ENCODE results near the gene OVCA2. TPM values are rescaled to one million over a fixed set of nuclear protein-coding genes. Genes with fewer than 3 reads are reported as not detected.
A peak's percentile ranks its signal among the peaks of the same experiment; 100 is the strongest.

Gene OVCA2
- total RNA-seq, 4 donors from 2014 or later: 7.9 to 27.4 (median 19.8) TPM

GRCh38 chr17:2090804-2091534 lies 49.1 kb downstream of the OVCA2 start:
- no peak for TF ChIP-seq POLR2A (IDR thresholded peaks at IDR 0.05)
- TF ChIP-seq, protein P1, sequence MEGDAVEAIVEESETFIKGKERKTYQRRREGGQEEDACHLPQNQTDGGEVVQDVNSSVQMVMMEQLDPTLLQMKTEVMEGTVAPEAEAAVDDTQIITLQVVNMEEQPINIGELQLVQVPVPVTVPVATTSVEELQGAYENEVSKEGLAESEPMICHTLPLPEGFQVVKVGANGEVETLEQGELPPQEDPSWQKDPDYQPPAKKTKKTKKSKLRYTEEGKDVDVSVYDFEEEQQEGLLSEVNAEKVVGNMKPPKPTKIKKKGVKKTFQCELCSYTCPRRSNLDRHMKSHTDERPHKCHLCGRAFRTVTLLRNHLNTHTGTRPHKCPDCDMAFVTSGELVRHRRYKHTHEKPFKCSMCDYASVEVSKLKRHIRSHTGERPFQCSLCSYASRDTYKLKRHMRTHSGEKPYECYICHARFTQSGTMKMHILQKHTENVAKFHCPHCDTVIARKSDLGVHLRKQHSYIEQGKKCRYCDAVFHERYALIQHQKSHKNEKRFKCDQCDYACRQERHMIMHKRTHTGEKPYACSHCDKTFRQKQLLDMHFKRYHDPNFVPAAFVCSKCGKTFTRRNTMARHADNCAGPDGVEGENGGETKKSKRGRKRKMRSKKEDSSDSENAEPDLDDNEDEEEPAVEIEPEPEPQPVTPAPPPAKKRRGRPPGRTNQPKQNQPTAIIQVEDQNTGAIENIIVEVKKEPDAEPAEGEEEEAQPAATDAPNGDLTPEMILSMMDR (IDR thresholded peaks at IDR 0.05): peak; percentile 20 to 65 (median 41)
- H3K4me1 ChIP-seq: peaks cover 15 to 23% of the 10 kb centered on the region in 2 donors
- H3K27ac ChIP-seq: peak overlapping the region; percentile 85 to 89
- no peaks in the 10 kb centered on the region for H3K36me3 ChIP-seq
- H3K4me3 ChIP-seq: no peak overlapping the region
- H3K9me3 ChIP-seq: no peaks in the 10 kb centered on the region
- DNase-seq: peak; percentile 78 to 89
- intact Hi-C loops (cut with DNase I; ENCODE audit: low total_unique reads): no loop called here
- no peaks in the 10 kb centered on the region for H3K27me3 ChIP-seq

GRCh38 chr17:2092253-2092652 lies 50.4 kb downstream of the OVCA2 start:
- H3K4me1 ChIP-seq: peaks cover 15 to 20% of the 10 kb centered on the region in 2 donors
- DNase-seq: peak in 1 of 2 donors; percentile 29
- intact Hi-C loops (cut with DNase I; ENCODE audit: low total_unique reads): no loop called here
- no peaks in the 10 kb centered on the region for H3K9me3 ChIP-seq
- no peak for TF ChIP-seq POLR2A (IDR thresholded peaks at IDR 0.05)
- TF ChIP-seq, protein P1 (IDR thresholded peaks at IDR 0.05): no peak
- H3K36me3 ChIP-seq: no peaks in the 10 kb centered on the region
- H3K27me3 ChIP-seq: no peaks in the 10 kb centered on the region
- no peak overlapping the region for H3K4me3 ChIP-seq
- peak overlapping the region; percentile 85 to 89 for H3K27ac ChIP-seq

MicroRNA genes within 50 kb of the gene (microRNA counts, 767-probe panel; counts per million panel counts)
- microRNA hsa-miR-132-3p: 6,042 to 7,183 counts per million in 2 donors
- microRNA hsa-miR-212-3p: 0 counts per million in 2 donors

Small RNA genes lying within 50 kb of the gene (microRNA-seq; reads per million reads assigned to microRNA genes)
- gene MIR132 (ENCODE audit: borderline microRNAs expressed, borderline replicate concordance) (1,016 reads per million, percentile 81 among the genes with 10 or more reads in this experiment), gene MIR212 (ENCODE audit: borderline microRNAs expressed, borderline replicate concordance) (12.3 reads per million, percentile 24 among the genes with 10 or more reads in this experiment)

Small RNA genes lying within 50 kb of the gene (small RNA-seq; reads per million reads assigned to genes)
- gene AC090617.9: not detected
- gene MIR132: 3.6 reads per million, percentile 84 among the genes with 10 or more reads in this experiment
- 0.67 reads per million, percentile 21 among the genes with 10 or more reads in this experiment for gene MIR212
- gene OVCA2: not detected

Other genes with a start within 250 kb of the OVCA2 start
- 100 to 1,000 TPM in 1 of 4 donors, 10 to 100 TPM in 3; 19.1 to 101 (median 30.5) TPM for gene SMYD4, start 212.1 kb upstream of the OVCA2 start, total RNA-seq
- 100 to 1,000 TPM in 1 of 4 donors, 10 to 100 TPM in 3; 15.9 to 108 (median 41.5) TPM for gene RPA1, start 212.0 kb upstream of the OVCA2 start, total RNA-seq
- 1 to 10 TPM in 3 of 4 donors, not detected in 1; 1.4 to 4.9 (median 1.9) TPM for gene RTN4RL1, start 16.7 kb upstream of the OVCA2 start, total RNA-seq
- gene DPH1, start 11.9 kb upstream of the OVCA2 start, total RNA-seq: 100 to 1,000 TPM in 1 of 4 donors, 10 to 100 TPM in 3; 26.8 to 121 (median 49.1) TPM
- 10 to 100 TPM; 21.8 to 86.9 (median 54.2) TPM for gene HIC1, start 13.1 kb downstream of the OVCA2 start, total RNA-seq